HepG2 (cell line): ENCODE results near the gene IL17RB. TPM values are rescaled to one million over a fixed set of nuclear protein-coding genes. Genes with fewer than 3 reads are reported as not detected.

Source experiments
- ARNT2 ChIP-seq: sonication (generic); formaldehyde crosslinking; IDR thresholded peaks from 2 replicates; pipeline ENCODE4 v1.8.0; 2022; ENCODE audit warnings: mild to moderate bottlenecking, low read depth, missing genetic modification reagents, moderate library complexity
- HMG20A ChIP-seq: IDR thresholded peaks from 2 replicates; pipeline ENCODE4 v1.6.1; 2016; ENCODE audit warnings: borderline replicate concordance
- HNF1B ChIP-seq: sonication (generic); formaldehyde crosslinking; IDR thresholded peaks from 2 replicates; pipeline ENCODE4 v1.5.1; 2020; ENCODE audit warnings: mild to moderate bottlenecking, moderate library complexity, missing genetic modification reagents
- IRX3 ChIP-seq: sonication (generic); formaldehyde crosslinking; IDR thresholded peaks from 2 replicates; pipeline ENCODE4 v1.8.1; 2023; ENCODE audit warnings: mild to moderate bottlenecking, low read depth, missing genetic modification reagents, borderline replicate concordance
- KAT2B ChIP-seq: fragments of 150-350 bp; IDR thresholded peaks from 2 replicates; pipeline ENCODE4 v1.6.1; 2014; ENCODE audit warnings: low read depth, low read length, borderline replicate concordance
- MNT ChIP-seq: fragments of 450-650 bp; IDR thresholded peaks from 2 replicates; pipeline ENCODE4 v1.6.1; 2016
- PHF21A ChIP-seq: sonication (generic); formaldehyde crosslinking; IDR thresholded peaks from 2 replicates; pipeline ENCODE4 v1.5.0; 2020; ENCODE audit warnings: mild to moderate bottlenecking, missing genetic modification reagents
- PLRG1 ChIP-seq: fragments of 450-650 bp; conservative IDR thresholded peaks from 2 replicates; pipeline ENCODE4 v1.6.1; 2016
- SMAD1 ChIP-seq: sonication (generic); formaldehyde crosslinking; IDR thresholded peaks from 2 replicates; pipeline ENCODE4 v1.4.0; 2020; ENCODE audit warnings: missing genetic modification reagents, low read depth, mild to moderate bottlenecking, borderline replicate concordance
- SRY ChIP-seq: sonication (generic); formaldehyde crosslinking; IDR thresholded peaks from 2 replicates; pipeline ENCODE4 v1.8.0; 2022; ENCODE audit warnings: mild to moderate bottlenecking, missing genetic modification reagents
- SYNCRIP ChIP-seq: fragments of 200-400 bp; formaldehyde crosslinking; IDR thresholded peaks from 2 replicates; pipeline ENCODE4 v1.6.1; 2018; ENCODE audit warnings: mild to moderate bottlenecking, low read depth, low read length; ENCODE audit not compliant: insufficient read depth
- TARDBP ChIP-seq: sonication (generic); formaldehyde crosslinking; IDR thresholded peaks from 2 replicates; pipeline ENCODE4 v1.8.0; 2022; ENCODE audit warnings: mild to moderate bottlenecking, missing genetic modification reagents
- ZKSCAN5 ChIP-seq: sonication (generic); formaldehyde crosslinking; IDR thresholded peaks from 2 replicates; pipeline ENCODE4 v1.5.1; 2020; ENCODE audit warnings: mild to moderate bottlenecking, missing genetic modification reagents
- ZNF124 ChIP-seq: sonication (generic); formaldehyde crosslinking; IDR thresholded peaks from 2 replicates; pipeline ENCODE4 v1.4.0; 2020; ENCODE audit warnings: missing genetic modification reagents
- ZNF501 ChIP-seq: sonication (generic); formaldehyde crosslinking; IDR thresholded peaks from 2 replicates; pipeline ENCODE4 v1.5.1; 2020; ENCODE audit warnings: mild to moderate bottlenecking, moderate library complexity, missing genetic modification reagents
- ZNF513 ChIP-seq: sonication (generic); formaldehyde crosslinking; conservative IDR thresholded peaks from 2 replicates; pipeline ENCODE4 v1.5.0; 2020; ENCODE audit warnings: missing genetic modification reagents
- ZNF780A ChIP-seq: sonication (generic); formaldehyde crosslinking; IDR thresholded peaks from 2 replicates; pipeline ENCODE4 v1.8.0; 2022; ENCODE audit warnings: mild to moderate bottlenecking, missing genetic modification reagents, moderate library complexity
- polyA plus RNA-seq, 8 experiments: library from polyadenylated mRNA; depleted of rRNA in 3 of 8; stranded (reverse) in 7 of 8; unstranded in 1 of 8; fragments of >200 nt; fragmentation: Illumina TruSeq in 4 of 8; extraction: Trizol in 4 of 8; gene quantifications; 2 replicates each; pipeline versions ENCODE4 v1.2.1 to v1.2.3, GENCODE V29; 2011 to 2016; ENCODE audit warnings: low read depth in 4 of 8, missing spikeins in 1 of 8, mixed read lengths in 1 of 8; ENCODE audit not compliant: insufficient read depth in 1 of 8
- total RNA-seq, 5 experiments: library from RNA; depleted of rRNA; stranded (reverse); fragments of >200 nt; fragmentation: Illumina TruSeq; extraction: Trizol; gene quantifications; 2 replicates each; pipeline ENCODE4 v1.2.3, GENCODE V29; 2016; ENCODE audit warnings: low read depth in 1 of 5
- TF ChIP-seq, protein P1 (sequence below): sonication (generic); formaldehyde crosslinking; conservative IDR thresholded peaks from 2 replicates; pipeline ENCODE4 v1.4.0; 2020; ENCODE audit warnings: mild to moderate bottlenecking, missing genetic modification reagents, moderate library complexity
- TF ChIP-seq, protein P2 (sequence below): IDR thresholded peaks from 2 replicates; pipeline ENCODE4 v1.6.1; 2016; ENCODE audit warnings: mild to moderate bottlenecking

The IL17RB gene
- total and polyA plus RNA-seq, 2 of the 13 experiments (the other 11 are each of a cell fraction or from before 2014, with no cell fraction given): 130 to 190 TPM

DNA sequence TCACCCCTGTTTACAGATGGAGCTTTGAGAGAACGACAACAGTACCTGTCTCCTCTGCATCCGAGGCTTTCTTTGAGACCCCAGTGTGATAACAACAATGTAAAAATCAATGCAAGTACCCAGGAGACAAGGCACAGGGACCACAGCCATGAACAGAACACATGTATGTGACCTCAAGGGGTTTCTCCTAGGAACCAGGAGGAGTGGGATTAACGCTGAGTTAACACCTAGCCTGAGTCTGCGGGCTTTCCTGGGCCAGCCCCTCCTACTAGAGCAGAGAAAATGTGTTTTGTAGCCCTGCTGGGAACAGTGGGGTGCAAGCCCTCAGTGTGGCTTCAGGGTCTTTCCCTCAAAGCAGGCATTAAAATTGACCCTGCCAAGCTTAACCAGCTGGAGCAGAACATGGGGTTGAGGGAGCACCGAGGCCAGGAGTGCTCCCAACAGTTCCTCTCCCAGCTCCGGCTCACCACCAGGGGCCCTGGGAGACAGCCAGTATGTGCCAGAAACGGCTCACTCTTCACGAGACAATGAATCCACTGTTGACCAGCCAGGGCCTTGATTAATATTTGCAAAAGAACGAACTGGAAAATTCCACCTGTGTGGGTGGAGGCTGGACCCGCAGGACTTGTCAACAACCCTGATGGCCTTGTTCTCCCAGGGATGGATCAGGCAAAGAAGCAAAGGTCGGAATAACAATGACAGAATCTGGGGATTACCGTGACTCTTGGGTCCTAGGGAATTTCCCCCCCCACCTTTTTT, 3.8 kb upstream of the IL17RB start (continued):
- TF ChIP-seq, protein P1, sequence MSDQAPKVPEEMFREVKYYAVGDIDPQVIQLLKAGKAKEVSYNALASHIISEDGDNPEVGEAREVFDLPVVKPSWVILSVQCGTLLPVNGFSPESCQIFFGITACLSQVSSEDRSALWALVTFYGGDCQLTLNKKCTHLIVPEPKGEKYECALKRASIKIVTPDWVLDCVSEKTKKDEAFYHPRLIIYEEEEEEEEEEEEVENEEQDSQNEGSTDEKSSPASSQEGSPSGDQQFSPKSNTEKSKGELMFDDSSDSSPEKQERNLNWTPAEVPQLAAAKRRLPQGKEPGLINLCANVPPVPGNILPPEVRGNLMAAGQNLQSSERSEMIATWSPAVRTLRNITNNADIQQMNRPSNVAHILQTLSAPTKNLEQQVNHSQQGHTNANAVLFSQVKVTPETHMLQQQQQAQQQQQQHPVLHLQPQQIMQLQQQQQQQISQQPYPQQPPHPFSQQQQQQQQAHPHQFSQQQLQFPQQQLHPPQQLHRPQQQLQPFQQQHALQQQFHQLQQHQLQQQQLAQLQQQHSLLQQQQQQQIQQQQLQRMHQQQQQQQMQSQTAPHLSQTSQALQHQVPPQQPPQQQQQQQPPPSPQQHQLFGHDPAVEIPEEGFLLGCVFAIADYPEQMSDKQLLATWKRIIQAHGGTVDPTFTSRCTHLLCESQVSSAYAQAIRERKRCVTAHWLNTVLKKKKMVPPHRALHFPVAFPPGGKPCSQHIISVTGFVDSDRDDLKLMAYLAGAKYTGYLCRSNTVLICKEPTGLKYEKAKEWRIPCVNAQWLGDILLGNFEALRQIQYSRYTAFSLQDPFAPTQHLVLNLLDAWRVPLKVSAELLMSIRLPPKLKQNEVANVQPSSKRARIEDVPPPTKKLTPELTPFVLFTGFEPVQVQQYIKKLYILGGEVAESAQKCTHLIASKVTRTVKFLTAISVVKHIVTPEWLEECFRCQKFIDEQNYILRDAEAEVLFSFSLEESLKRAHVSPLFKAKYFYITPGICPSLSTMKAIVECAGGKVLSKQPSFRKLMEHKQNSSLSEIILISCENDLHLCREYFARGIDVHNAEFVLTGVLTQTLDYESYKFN (CRISPR knock-in tag): peak; percentile 96
- TF ChIP-seq ZNF124 (CRISPR knock-in tag) (peak; percentile 54; the same call in 1 of the 2 replicates), SYNCRIP (no peak), IRX3 (no peak), HMG20A (CRISPR knock-in tag) (no peak; the same call in none of the 2 replicates), MNT (peak; percentile 43), ZNF501 (peak; percentile 77; the same call in 1 of the 2 replicates), ARNT2 (CRISPR knock-in tag) (no peak; the same call in 1 of the 2 replicates), HNF1B (CRISPR knock-in tag) (peak; percentile 77), ZNF780A (CRISPR knock-in tag) (no peak), PLRG1 (no peak), SRY (CRISPR knock-in tag) (peak; percentile 72; the same call in 1 of the 2 replicates), KAT2B (no peak), ZKSCAN5 (CRISPR knock-in tag) (no peak), SMAD1 (0 out of 2 replicates have a peak, but pooled peaks have one; percentile 59), ZNF513 (CRISPR knock-in tag) (no peak), TARDBP (CRISPR knock-in tag) (no peak; the same call in 1 of the 2 replicates), PHF21A (peak; percentile 76)
- TF ChIP-seq, protein P2, sequence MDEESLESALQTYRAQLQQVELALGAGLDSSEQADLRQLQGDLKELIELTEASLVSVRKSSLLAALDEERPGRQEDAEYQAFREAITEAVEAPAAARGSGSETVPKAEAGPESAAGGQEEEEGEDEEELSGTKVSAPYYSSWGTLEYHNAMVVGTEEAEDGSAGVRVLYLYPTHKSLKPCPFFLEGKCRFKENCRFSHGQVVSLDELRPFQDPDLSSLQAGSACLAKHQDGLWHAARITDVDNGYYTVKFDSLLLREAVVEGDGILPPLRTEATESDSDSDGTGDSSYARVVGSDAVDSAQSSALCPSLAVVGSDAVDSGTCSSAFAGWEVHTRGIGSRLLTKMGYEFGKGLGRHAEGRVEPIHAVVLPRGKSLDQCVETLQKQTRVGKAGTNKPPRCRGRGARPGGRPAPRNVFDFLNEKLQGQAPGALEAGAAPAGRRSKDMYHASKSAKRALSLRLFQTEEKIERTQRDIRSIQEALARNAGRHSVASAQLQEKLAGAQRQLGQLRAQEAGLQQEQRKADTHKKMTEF (CRISPR knock-in tag): peak; percentile 81; the same call in 1 of the 2 replicates
